ENCODE data around the gene PNMA8A.

DNA sequence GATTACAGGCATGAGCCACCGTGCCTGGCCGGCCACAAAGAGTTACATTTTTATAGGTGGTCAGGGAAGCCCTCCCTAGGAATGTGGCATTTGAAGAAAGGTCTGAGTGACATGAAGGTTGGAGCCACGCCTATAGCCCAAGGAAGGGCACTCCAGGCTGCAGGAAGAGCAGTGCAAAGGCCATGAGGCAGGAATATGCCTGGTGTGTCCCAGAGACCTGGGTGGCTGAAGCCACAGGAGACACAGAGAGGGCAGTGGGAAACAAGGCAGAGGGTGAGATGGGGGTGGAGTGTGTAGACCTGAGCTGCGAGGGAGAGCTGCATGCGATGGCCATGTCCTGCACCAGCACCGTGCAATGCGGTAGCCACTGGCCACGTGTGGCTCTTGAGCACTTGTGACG, 19.4 kb upstream of the PNMA8A start:
- TF ChIP-seq POLR2AphosphoS5 (IDR thresholded peaks at IDR 0.05; ENCODE audit: low read depth, low read length) (no peak), TAF1 (IDR thresholded peaks at IDR 0.05; ENCODE audit: borderline replicate concordance, insufficient read depth, low read length) (no peak), SIN3A (IDR thresholded peaks at IDR 0.05; ENCODE audit: borderline replicate concordance, insufficient read depth, low read length) (no peak), FOXP2 (optimal IDR thresholded peaks at IDR 0.05; ENCODE audit: borderline replicate concordance, extremely low read depth, extremely low read length, insufficient read depth) (no peak)
- TF ChIP-seq, protein P1, sequence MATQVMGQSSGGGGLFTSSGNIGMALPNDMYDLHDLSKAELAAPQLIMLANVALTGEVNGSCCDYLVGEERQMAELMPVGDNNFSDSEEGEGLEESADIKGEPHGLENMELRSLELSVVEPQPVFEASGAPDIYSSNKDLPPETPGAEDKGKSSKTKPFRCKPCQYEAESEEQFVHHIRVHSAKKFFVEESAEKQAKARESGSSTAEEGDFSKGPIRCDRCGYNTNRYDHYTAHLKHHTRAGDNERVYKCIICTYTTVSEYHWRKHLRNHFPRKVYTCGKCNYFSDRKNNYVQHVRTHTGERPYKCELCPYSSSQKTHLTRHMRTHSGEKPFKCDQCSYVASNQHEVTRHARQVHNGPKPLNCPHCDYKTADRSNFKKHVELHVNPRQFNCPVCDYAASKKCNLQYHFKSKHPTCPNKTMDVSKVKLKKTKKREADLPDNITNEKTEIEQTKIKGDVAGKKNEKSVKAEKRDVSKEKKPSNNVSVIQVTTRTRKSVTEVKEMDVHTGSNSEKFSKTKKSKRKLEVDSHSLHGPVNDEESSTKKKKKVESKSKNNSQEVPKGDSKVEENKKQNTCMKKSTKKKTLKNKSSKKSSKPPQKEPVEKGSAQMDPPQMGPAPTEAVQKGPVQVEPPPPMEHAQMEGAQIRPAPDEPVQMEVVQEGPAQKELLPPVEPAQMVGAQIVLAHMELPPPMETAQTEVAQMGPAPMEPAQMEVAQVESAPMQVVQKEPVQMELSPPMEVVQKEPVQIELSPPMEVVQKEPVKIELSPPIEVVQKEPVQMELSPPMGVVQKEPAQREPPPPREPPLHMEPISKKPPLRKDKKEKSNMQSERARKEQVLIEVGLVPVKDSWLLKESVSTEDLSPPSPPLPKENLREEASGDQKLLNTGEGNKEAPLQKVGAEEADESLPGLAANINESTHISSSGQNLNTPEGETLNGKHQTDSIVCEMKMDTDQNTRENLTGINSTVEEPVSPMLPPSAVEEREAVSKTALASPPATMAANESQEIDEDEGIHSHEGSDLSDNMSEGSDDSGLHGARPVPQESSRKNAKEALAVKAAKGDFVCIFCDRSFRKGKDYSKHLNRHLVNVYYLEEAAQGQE (IDR thresholded peaks at IDR 0.05; ENCODE audit: insufficient read depth in 1 of 2, low read depth in 2 of 2, low read length in 2 of 2), result no peak
